GM19468 (cell line): ENCODE data around the gene METTL3.
"Not testable (repeated sequence)": the region's sequence is repeated elsewhere in the genome, so short reads cannot be mapped to it uniquely, and the experiment has no call there.

Experiments
- ATAC-seq: cut with Tn5 transposase; IDR thresholded peaks from one replicate; pipeline ENCODE4 v1.9.1; 2021; ENCODE audit warnings: mild to moderate bottlenecking, moderate library complexity, moderate number of reproducible peaks; ENCODE audit not compliant: unreplicated experiment; ENCODE audit errors: extremely low read depth

Gene METTL3

GRCh38 chr14:21510735-21511657, at the start of gene METTL3:
Gene METTL3 (minus strand): TSS chr14:21511340. CDS start chr14:21511223, 117 bp downstream.
- ATAC-seq = peak; percentile 94

GRCh38 chr14:21558703-21559170, 47.6 kb upstream of the METTL3 start:
- ATAC-seq = no peak

- ATAC-seq = no peak
Measured at GRCh38 chr14:21557084-21557901, 46.2 kb upstream of the METTL3 start.

GRCh38 chr14:21556378-21557083, 45.4 kb upstream of the METTL3 start:
- no peak for ATAC-seq

- no peak for ATAC-seq
Measured at GRCh38 chr14:21553266-21553665, 42.1 kb upstream of the METTL3 start.

GRCh38 chr14:21544588-21544987, 33.4 kb upstream of the METTL3 start:
- ATAC-seq = not testable (repeated sequence)

- ATAC-seq = no peak
Measured at GRCh38 chr14:21543963-21544362, 32.8 kb upstream of the METTL3 start.

- ATAC-seq = no peak
Measured at GRCh38 chr14:21543521-21543960, 32.4 kb upstream of the METTL3 start.

GRCh38 chr14:21541413-21542074, 30.4 kb upstream of the METTL3 start:
- no peak for ATAC-seq

GRCh38 chr14:21539189-21539940, 28.2 kb upstream of the METTL3 start:
- ATAC-seq = no peak

- no peak for ATAC-seq
Measured at GRCh38 chr14:21537090-21537424, 25.9 kb upstream of the METTL3 start.

GRCh38 chr14:21536418-21537089, 25.4 kb upstream of the METTL3 start:
- no peak for ATAC-seq

- ATAC-seq = no peak
Measured at GRCh38 chr14:21535545-21536417, 24.6 kb upstream of the METTL3 start.

GRCh38 chr14:21534576-21534975, 23.4 kb upstream of the METTL3 start:
- no peak for ATAC-seq

GRCh38 chr14:21533294-21533693, 22.2 kb upstream of the METTL3 start:
- ATAC-seq = no peak

- no peak for ATAC-seq
Measured at GRCh38 chr14:21529515-21529914, 18.4 kb upstream of the METTL3 start.
